ENCODE results near the gene PCLO. TPM values are rescaled to one million over a fixed set of nuclear protein-coding genes. Genes with fewer than 3 reads are reported as not detected.
"Not testable (repeated sequence)": the region's sequence is repeated elsewhere in the genome, so short reads cannot be mapped to it uniquely, and the experiment has no call there.

Gene PCLO
- total RNA-seq, 1 donor from 2014 or later, result 1.7 TPM

DNA sequence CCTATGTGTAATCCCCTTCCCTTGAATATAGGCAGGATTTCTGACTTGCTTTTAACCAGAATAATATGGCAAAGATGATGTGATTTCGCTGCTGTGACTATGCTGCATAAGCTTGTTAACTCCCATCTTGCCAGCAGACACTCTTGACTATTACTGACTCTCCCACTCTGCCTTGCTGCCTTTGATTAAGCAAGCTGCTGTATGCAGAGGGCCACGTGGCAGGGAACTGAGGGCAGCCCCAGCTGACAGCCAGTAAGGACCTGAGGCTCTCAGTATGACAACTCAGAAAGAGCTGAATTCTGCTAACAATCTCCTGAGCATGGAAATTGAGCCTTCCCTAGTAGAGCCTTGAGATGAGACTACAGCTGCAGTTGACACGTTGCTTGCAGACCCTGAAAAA, 439.7 kb downstream of the PCLO start:
- intact Hi-C loops (cut with DNase I), result no loop called here
- no peak for DNase-seq (ENCODE audit: missing footprints)
- no peak for ATAC-seq

DNA sequence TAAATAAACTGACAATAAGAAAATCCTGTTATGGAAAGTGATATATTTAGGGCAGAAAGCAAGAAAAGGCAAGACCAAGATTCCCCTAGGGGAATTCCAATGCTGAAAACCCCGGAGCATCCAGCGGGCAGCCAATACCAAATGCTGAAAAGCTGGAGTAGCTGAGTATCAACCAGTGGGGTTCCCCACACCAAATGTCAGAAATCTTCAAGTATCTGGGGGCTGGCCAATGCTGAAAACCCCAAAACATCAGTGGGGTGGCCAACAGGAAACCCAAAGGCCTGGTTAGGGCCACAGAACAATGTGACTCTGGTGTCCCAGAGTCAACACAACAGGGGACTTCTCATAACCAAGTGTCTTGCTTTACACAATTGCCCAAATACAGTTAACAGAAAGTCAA, 447.3 kb downstream of the PCLO start:
- intact Hi-C loops (cut with DNase I), result no loop called here
- ATAC-seq, result no peak
- DNase-seq (ENCODE audit: missing footprints), result no peak

DNA sequence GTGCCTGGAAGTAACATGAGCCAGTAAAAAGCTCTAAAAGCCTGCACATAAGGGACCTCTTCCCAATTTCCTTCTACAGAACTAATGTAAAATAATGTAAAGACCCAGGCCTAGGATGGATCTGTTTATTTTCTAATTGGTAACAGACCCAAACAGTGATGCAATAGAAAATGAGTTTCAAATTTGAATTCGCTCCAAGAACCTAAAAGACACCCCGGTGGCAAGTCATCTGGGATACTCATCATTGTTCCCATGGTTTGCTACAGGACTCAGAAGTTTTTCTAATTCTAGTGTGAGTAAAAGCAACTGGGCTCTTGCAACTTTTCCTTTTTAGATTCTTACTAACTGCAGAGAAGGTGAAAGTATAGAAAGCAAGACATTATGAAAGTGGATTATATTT, 447.8 kb downstream of the PCLO start:
- no peak for DNase-seq (ENCODE audit: missing footprints)
- no peak for ATAC-seq
- intact Hi-C loops (cut with DNase I), result no loop called here

DNA sequence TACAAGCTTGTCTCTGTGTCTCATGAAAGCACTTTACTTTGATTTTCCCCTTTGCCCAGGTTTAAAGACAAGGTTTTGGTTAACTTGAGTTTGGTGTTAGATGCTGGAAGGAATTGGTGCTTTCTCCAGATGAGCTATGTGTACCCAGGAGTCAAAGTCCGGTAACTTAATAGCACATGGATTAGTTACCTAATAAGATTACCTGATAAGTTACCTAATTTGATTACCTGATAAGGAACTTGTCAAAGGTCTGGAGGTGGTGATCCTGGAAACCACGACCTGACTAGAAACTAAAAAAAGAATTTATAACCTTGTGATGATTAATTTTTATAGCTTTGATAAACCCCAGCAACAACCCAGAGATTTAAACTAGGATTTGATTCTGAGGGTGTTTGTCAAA, 449.2 kb downstream of the PCLO start:
- intact Hi-C loops (cut with DNase I), result no loop called here
- no peak for ATAC-seq
- no peak for DNase-seq (ENCODE audit: missing footprints)

DNA sequence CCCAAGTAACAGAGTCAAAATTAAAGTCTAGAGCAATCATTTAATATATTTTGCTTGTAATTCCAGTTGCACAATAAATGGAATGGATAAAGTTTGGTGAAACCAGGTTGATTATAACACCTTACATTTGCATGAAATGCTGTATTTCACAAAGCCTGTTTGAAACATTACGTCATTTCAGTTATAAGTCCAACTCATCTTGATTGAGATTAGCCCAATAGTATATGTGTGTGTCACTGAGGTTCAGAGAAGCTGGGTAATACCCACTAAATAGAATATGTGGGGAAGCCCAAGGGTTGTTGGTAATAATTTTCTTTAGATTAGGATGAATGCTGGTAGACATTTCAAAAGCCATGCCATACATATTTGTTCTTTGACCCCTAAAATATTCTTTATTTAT, 456.3 kb downstream of the PCLO start:
- intact Hi-C loops (cut with DNase I); DNase-seq (ENCODE audit: missing footprints); ATAC-seq: not testable (repeated sequence)

DNA sequence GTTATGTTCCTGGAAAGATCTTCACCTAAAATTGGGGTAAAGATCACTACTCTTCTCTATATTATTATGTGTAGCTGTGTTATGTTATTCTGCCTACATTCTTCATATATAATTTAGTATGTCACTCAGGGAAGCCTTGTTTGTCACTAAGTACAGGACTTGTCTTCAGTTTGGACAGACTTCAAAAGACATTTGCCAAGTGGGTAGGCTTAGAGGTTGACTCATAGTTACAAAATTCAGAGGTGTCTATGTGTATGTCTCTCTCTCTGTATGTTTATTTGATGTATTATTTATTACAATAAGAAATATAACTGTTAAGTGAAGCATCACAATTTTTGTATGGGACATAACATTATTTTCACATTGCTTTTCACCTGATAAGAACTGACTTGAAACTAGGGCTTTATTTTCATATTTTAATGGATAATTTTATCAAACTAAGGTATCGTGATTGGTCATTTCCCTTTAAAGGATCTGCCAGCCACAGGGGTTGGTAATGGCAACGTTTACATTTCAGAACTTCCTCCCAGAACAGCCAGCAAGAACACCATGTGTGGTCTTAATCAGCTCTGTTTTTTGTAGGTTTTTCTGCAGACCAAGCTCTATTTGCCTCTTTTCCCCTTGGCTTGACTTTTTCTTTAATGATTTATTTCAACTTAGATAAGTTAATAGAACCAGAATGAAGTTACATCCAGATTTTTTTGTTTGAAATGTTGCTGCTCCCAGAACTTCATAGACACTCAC, 457.0 kb downstream of the PCLO start:
- intact Hi-C loops (cut with DNase I), result no loop called here
- DNase-seq (ENCODE audit: missing footprints), result no peak
- no peak for ATAC-seq

DNA sequence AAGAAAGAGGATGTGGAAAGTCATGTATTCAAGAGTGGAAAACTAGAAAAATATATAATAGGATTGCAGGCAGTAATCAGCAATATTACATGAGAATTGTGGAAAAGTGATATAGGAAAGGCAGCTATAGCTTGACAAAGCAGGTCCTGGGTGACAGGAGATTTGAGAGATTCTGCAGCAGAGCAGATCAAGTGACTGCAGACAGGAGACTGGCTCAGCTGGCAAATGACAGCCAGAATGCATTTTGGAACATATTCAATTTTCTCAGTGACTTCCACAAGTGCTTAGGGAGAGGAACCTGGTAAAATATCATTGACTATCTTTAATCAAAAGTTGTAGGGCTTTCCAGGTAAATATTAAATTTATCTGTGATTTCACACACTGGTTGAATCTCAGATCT, 458.6 kb downstream of the PCLO start:
- intact Hi-C loops (cut with DNase I), result no loop called here
- DNase-seq (ENCODE audit: missing footprints) (no peak), ATAC-seq (peak; percentile 26)

Measured in Right ventricle myocardium inferior (tissue), 1 donor.